B cell (primary cell): ENCODE data around the gene NR3C2. TPM values are rescaled to one million over a fixed set of nuclear protein-coding genes. Genes with fewer than 3 reads are reported as not detected.

Experiments
- ATAC-seq: fragments of 200-7000 bp; cut with Tn5 transposase; one replicate; pipeline ENCODE4 v1.10.0; 2021; ENCODE audit warnings: low read depth, mild to moderate bottlenecking, moderate number of reproducible peaks, moderate library complexity
- CTCF ChIA-PET: fragments of 350-600 bp; sonication (Branson Sonifier 250); formaldehyde crosslinking; loops from one replicate; lab custom pipeline; 2021; ENCODE audit warnings: antibody characterized with exemption, inconsistent platforms; lab: Charles Lee
- POLR2A ChIA-PET: fragments of 350-600 bp; sonication (Branson Sonifier 250); formaldehyde crosslinking; loops from one replicate; lab custom pipeline; 2021; ENCODE audit warnings: antibody characterized with exemption; lab: Charles Lee
- DNase-seq: peaks from one replicate; pipeline ENCODE4 v3.0.0; 2013
- H2AFZ ChIP-seq: 2 replicates; pipeline ENCODE4 v1.6.1; 2012; ENCODE audit warnings: mild to moderate bottlenecking, low read depth, low read length; ENCODE audit not compliant: insufficient read depth, poor library complexity, severe bottlenecking
- H3K27ac ChIP-seq, 2 donors: 1 replicate in 1 of 2; 2 replicates in 1 of 2; pipeline ENCODE4 v1.5.1; 2012 to 2013; ENCODE audit warnings: low read length in 2 of 2, mild to moderate bottlenecking in 2 of 2, moderate library complexity in 1 of 2
- H3K27me3 ChIP-seq, 4 experiments: fragments of 200-600 bp in 1 of 4; sonication (generic) in 1 of 4; replicated peaks in 1 of 4; 1 replicate in 2 of 4; 2 replicates in 2 of 4; pipeline versions ENCODE4 v1.6.1 to v1.7.0; 2013 to 2016; ENCODE audit warnings: low read length in 3 of 4, mild to moderate bottlenecking in 2 of 4, mixed read lengths in 1 of 4, moderate library complexity in 1 of 4; ENCODE audit not compliant: insufficient read depth in 4 of 4, control insufficient read depth in 3 of 4; ENCODE audit errors: control extremely low read depth in 1 of 4
- H3K36me3 ChIP-seq, 2 experiments: replicated peaks in 1 of 2; 1 replicate in 1 of 2; 2 replicates in 1 of 2; pipeline versions ENCODE4 v1.6.1 to v1.7.1; 2013; ENCODE audit warnings: low read length in 1 of 2; ENCODE audit not compliant: insufficient read depth in 2 of 2, control insufficient read depth in 1 of 2; ENCODE audit errors: control extremely low read depth in 1 of 2, extremely low read depth in 1 of 2
- H3K4me1 ChIP-seq, 2 donors: fragments of 200-600 bp in 1 of 2; sonication (generic) in 1 of 2; 1 replicate in 1 of 2; 2 replicates in 1 of 2; pipeline versions ENCODE4 v1.5.1 to v1.6.1; 2013 to 2017; ENCODE audit warnings: low read length in 2 of 2; ENCODE audit not compliant: control insufficient read depth in 2 of 2, insufficient read depth in 2 of 2
- H3K4me2 ChIP-seq: replicated peaks from 2 replicates; pipeline ENCODE3; 2012; ENCODE audit warnings: mild to moderate bottlenecking, low read depth, low read length; ENCODE audit not compliant: poor library complexity, severe bottlenecking
- H3K4me3 ChIP-seq, 5 experiments: fragments of 200-600 bp in 1 of 5; sonication (generic) in 1 of 5; 1 replicate in 3 of 5; 2 replicates in 2 of 5; pipeline versions ENCODE4 v1.5.1 to v1.7.0; 2011 to 2016; ENCODE audit warnings: low read length in 4 of 5, mild to moderate bottlenecking in 4 of 5, low read depth in 2 of 5, control low read depth in 1 of 5, moderate library complexity in 1 of 5; ENCODE audit not compliant: insufficient read depth in 1 of 5; ENCODE audit errors: control extremely low read depth in 1 of 5, extremely low read depth in 1 of 5
- H3K79me2 ChIP-seq: fragments of 200-600 bp; sonication (generic); one replicate; pipeline ENCODE4 v1.6.0; 2016; ENCODE audit warnings: low read length; ENCODE audit not compliant: control insufficient read depth, insufficient read depth
- H3K9ac ChIP-seq: fragments of 200-600 bp; sonication (generic); 2 replicates; pipeline ENCODE4 v1.6.1; 2017; ENCODE audit warnings: mild to moderate bottlenecking, low read length, moderate library complexity
- H3K9me3 ChIP-seq, 3 donors: one replicate each; pipeline versions ENCODE4 v1.6.1 to v1.7.1; 2013; ENCODE audit warnings: low read length in 2 of 3; ENCODE audit not compliant: control insufficient read depth in 2 of 3, insufficient read depth in 1 of 3; ENCODE audit errors: control extremely low read depth in 1 of 3
- H4K20me1 ChIP-seq: 2 replicates; pipeline ENCODE4 v1.6.0; 2012; ENCODE audit warnings: mild to moderate bottlenecking, low read length; ENCODE audit not compliant: insufficient read depth, control insufficient read depth, poor library complexity, severe bottlenecking
- H3K27ac Mint-ChIP-seq: one replicate; pipeline ENCODE4 v1.8.0; 2021; ENCODE audit warnings: mixed read lengths
- H3K27me3 Mint-ChIP-seq: one replicate; pipeline ENCODE4 v1.8.0; 2021; ENCODE audit warnings: mixed read lengths
- H3K4me1 Mint-ChIP-seq: one replicate; pipeline ENCODE4 v1.8.0; 2021; ENCODE audit warnings: mixed read lengths
- H3K4me3 Mint-ChIP-seq: one replicate; pipeline ENCODE4 v1.8.0; 2021; ENCODE audit warnings: mixed read lengths
- H3K9me3 Mint-ChIP-seq: one replicate; pipeline ENCODE4 v1.8.0; 2022; ENCODE audit warnings: mixed read lengths; ENCODE audit not compliant: insufficient read depth
- CTCF ChIP-seq: fragments of 200-600 bp; IDR thresholded peaks from one replicate; pipeline ENCODE4 v1.8.0; 2022; ENCODE audit warnings: antibody characterized with exemption, mild to moderate bottlenecking
- EZH2 ChIP-seq: IDR thresholded peaks from 2 replicates; pipeline ENCODE4 v1.6.1; 2012; ENCODE audit warnings: borderline replicate concordance, low read depth, mild to moderate bottlenecking, moderate library complexity, low read length; ENCODE audit not compliant: insufficient read depth, poor library complexity, severe bottlenecking
- WGBS: methylation state at CpG from one replicate; pipeline ENCODE4 v1.1.5; 2013; ENCODE audit warnings: missing lambda C conversion rate; ENCODE audit not compliant: insufficient coverage; 5-methylcytosine and 5-hydroxymethylcytosine counted together
- intact Hi-C: fragments of 100-400 bp; cut with micrococcal nuclease; formaldehyde crosslinking; loops from one replicate; pipeline ENCODE4 v1.10.0; 2022
- polyA plus RNA-seq: library from polyadenylated mRNA; depleted of rRNA; stranded (reverse); fragments of >200 nt; gene quantifications from 2 replicates; pipeline ENCODE4 v1.2.3, GENCODE V29; 2012
- total RNA-seq, 2 donors: library from RNA; stranded (reverse); fragments of 120-200 nt in 1 of 2; gene quantifications; 1 replicate in 1 of 2; 2 replicates in 1 of 2; pipeline versions ENCODE4 v1.2.3 to v1.2.4, GENCODE V29; 2013 to 2022

The NR3C2 gene
- total and polyA plus RNA-seq, 2 donors (not counting 1 experiment from before 2014, with no cell fraction given): 6.7 to 19.3 TPM

- ChIA-PET CTCF (interaction anchor here (0.5 to 2.2 kb wide), 4 partner anchors 10 to 1210 kb away, joined by 4 to 9 read pairs (median 4); no protein-coding TSS in a partner anchor), POLR2A (no interaction called here)
- DNase-seq: no peak
- Histone ChIP-seq H3K27me3 (peaks cover 0 to 2% (median 0%) of the 10 kb centered on the region in 4 experiments), H3K36me3 (no peaks in the 10 kb centered on the region), H3K79me2 (no peaks in the 10 kb centered on the region), H3K9ac (no peak overlapping the region), H4K20me1 (no peaks in the 10 kb centered on the region), H3K4me2 (no peak overlapping the region), H3K9me3 (no peaks in the 10 kb centered on the region), H2AFZ (no peak overlapping the region), H3K4me1 (peaks cover 27 to 29% of the 10 kb centered on the region in 2 donors), H3K4me3 (no peak overlapping the region), H3K27ac (no peak overlapping the region)
- no peaks in the 10 kb centered on the region for H3K9me3 Mint-ChIP-seq
- H3K4me1 Mint-ChIP-seq: peaks cover 33% of the 10 kb centered on the region
- no peak overlapping the region for H3K27ac Mint-ChIP-seq
- no CpG with 5 or more reads among the region's 6 CpGs for WGBS
- no peaks in the 10 kb centered on the region for H3K27me3 Mint-ChIP-seq
- no peak overlapping the region for H3K4me3 Mint-ChIP-seq
- ATAC-seq: no peak
- intact Hi-C loops: no loop called here
- no peak for TF ChIP-seq EZH2
- no peak for TF ChIP-seq CTCF
These were observed 386.4 kb downstream of the NR3C2 start for GRCh38 chr4:148055844-148056243.

- Histone ChIP-seq H3K9ac (no peak overlapping the region), H3K4me1 (peaks cover 20 to 21% of the 10 kb centered on the region in 2 donors), H4K20me1 (no peaks in the 10 kb centered on the region), H2AFZ (peak overlapping the region; percentile 3), H3K27ac (no peak overlapping the region), H3K9me3 (no peaks in the 10 kb centered on the region), H3K36me3 (no peaks in the 10 kb centered on the region), H3K79me2 (no peaks in the 10 kb centered on the region), H3K4me3 (no peak overlapping the region), H3K4me2 (no peak overlapping the region), H3K27me3 (peaks cover 0 to 4% (median 0%) of the 10 kb centered on the region in 4 experiments)
- TF ChIP-seq EZH2: no peak
- TF ChIP-seq CTCF: no peak
- no peaks in the 10 kb centered on the region for H3K9me3 Mint-ChIP-seq
- peaks cover 24% of the 10 kb centered on the region for H3K4me1 Mint-ChIP-seq
- no peak overlapping the region for H3K27ac Mint-ChIP-seq
- peaks cover 3% of the 10 kb centered on the region for H3K27me3 Mint-ChIP-seq
- ChIA-PET POLR2A (no interaction called here), CTCF (interaction anchor here (1.6 to 2.2 kb wide), 2 partner anchors 9 to 13 kb away, joined by 3 to 9 read pairs; no protein-coding TSS in a partner anchor)
- intact Hi-C loops: no loop called here
- DNase-seq (no peak), ATAC-seq (no peak)
- 50% methylated on average over 1 of the region's 3 CpGs for WGBS
- H3K4me3 Mint-ChIP-seq: no peak overlapping the region
These were observed 387.9 kb downstream of the NR3C2 start for GRCh38 chr4:148054275-148054674.
